Breast epithelium (tissue), 4 donors: ENCODE measurements around the gene LRIF1. TPM values are rescaled to one million over a fixed set of nuclear protein-coding genes. Genes with fewer than 3 reads are reported as not detected.

Experiments
- DNase-seq, 2 donors: peaks; one replicate each; pipeline ENCODE4 v3.0.0-alpha.2; 2019; ENCODE audit warnings: low spot score in 2 of 2
- H3K27ac ChIP-seq, 2 donors: fragments of 200-600 bp; sonication (generic) in 1 of 2; one replicate each; pipeline ENCODE4 v1.5.1; 2016 to 2019; ENCODE audit warnings: mild to moderate bottlenecking in 1 of 2
- H3K27me3 ChIP-seq, 2 donors: fragments of 200-600 bp; sonication (generic) in 1 of 2; one replicate each; pipeline versions ENCODE4 v1.5.1 to v1.6.0; 2017 to 2019; ENCODE audit warnings: control low read depth in 1 of 2, mild to moderate bottlenecking in 1 of 2
- H3K36me3 ChIP-seq: fragments of 200-600 bp; one replicate; pipeline ENCODE4 v1.5.1; 2019
- H3K4me1 ChIP-seq, 2 donors: fragments of 200-600 bp; sonication (generic); one replicate each; pipeline ENCODE4 v1.5.1; 2016 to 2019; ENCODE audit warnings: control low read depth in 1 of 2
- H3K4me3 ChIP-seq, 3 donors: fragments of 200-600 bp; sonication (generic); 1 replicate in 2 of 3; 2 replicates in 1 of 3; pipeline ENCODE4 v1.5.1; 2016 to 2019; ENCODE audit warnings: mild to moderate bottlenecking in 3 of 3, moderate library complexity in 2 of 3
- H3K9me3 ChIP-seq, 2 donors: fragments of 200-600 bp; sonication (generic) in 1 of 2; one replicate each; pipeline ENCODE4 v1.5.1; 2016 to 2019; ENCODE audit warnings: control low read depth in 1 of 2
- POLR2A ChIP-seq: fragments of 450-650 bp; IDR thresholded peaks from one replicate; pipeline ENCODE4 v1.6.1; 2016; ENCODE audit warnings: antibody characterized with exemption, mild to moderate bottlenecking, moderate library complexity
- POLR2AphosphoS5 ChIP-seq, 3 donors: sonication (generic); formaldehyde crosslinking; IDR thresholded peaks; one replicate each; pipeline ENCODE4 v1.6.1; 2017; ENCODE audit warnings: antibody characterized with exemption in 3 of 3
- intact Hi-C: fragments of 100-400 bp; cut with DNase I; formaldehyde crosslinking; loops from one replicate; pipeline ENCODE4 v1.15.1; 2023; ENCODE audit warnings: low total_unique reads
- total RNA-seq, 3 donors: library from RNA; depleted of rRNA; stranded (reverse); fragments of >200 nt; gene quantifications; one replicate each; pipeline ENCODE4 v1.1.0, GENCODE V29; 2016
- TF ChIP-seq, protein P1 (sequence below), 3 donors: fragments of 450-650 bp; IDR thresholded peaks; one replicate each; pipeline ENCODE4 v1.5.1; 2016 to 2017; ENCODE audit warnings: antibody characterized with exemption in 3 of 3, mild to moderate bottlenecking in 3 of 3, moderate library complexity in 3 of 3

LRIF1 gene
- total RNA-seq, 3 donors from 2014 or later = 9.5 to 17.0 (median 9.8) TPM

DNA sequence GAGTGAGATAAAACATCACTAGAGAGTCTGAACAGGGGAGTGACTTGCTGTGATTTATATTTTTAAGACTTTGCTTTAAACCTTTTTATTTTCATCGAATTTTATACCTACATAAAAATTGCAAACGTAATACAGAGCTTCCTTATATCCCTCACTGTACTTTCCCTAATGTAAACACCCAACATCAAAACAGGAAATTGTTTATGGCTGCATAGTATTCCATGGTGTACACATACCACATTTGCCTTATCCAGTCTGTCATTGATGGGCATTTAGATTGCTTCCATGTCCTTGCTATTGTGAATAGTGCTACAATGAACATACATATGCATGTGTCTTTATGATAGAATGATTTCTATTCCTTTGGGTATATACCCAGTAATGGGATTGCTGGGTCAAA lies 34.8 kb downstream of the LRIF1 start:
- H3K27me3 ChIP-seq = no peaks in the 10 kb centered on the region
- intact Hi-C loops = no loop called here
- no peak overlapping the region for H3K27ac ChIP-seq
- no peaks in the 10 kb centered on the region for H3K36me3 ChIP-seq
- H3K4me1 ChIP-seq = no peaks in the 10 kb centered on the region
- H3K4me3 ChIP-seq = no peak overlapping the region
- no peak for DNase-seq
- peaks cover 8 to 15% of the 10 kb centered on the region in 2 donors for H3K9me3 ChIP-seq
- TF ChIP-seq, protein P1, sequence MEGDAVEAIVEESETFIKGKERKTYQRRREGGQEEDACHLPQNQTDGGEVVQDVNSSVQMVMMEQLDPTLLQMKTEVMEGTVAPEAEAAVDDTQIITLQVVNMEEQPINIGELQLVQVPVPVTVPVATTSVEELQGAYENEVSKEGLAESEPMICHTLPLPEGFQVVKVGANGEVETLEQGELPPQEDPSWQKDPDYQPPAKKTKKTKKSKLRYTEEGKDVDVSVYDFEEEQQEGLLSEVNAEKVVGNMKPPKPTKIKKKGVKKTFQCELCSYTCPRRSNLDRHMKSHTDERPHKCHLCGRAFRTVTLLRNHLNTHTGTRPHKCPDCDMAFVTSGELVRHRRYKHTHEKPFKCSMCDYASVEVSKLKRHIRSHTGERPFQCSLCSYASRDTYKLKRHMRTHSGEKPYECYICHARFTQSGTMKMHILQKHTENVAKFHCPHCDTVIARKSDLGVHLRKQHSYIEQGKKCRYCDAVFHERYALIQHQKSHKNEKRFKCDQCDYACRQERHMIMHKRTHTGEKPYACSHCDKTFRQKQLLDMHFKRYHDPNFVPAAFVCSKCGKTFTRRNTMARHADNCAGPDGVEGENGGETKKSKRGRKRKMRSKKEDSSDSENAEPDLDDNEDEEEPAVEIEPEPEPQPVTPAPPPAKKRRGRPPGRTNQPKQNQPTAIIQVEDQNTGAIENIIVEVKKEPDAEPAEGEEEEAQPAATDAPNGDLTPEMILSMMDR (IDR thresholded peaks at IDR 0.05) = no peak
- no peak for TF ChIP-seq POLR2AphosphoS5 (IDR thresholded peaks at IDR 0.05)
- TF ChIP-seq POLR2A = no peak

DNA sequence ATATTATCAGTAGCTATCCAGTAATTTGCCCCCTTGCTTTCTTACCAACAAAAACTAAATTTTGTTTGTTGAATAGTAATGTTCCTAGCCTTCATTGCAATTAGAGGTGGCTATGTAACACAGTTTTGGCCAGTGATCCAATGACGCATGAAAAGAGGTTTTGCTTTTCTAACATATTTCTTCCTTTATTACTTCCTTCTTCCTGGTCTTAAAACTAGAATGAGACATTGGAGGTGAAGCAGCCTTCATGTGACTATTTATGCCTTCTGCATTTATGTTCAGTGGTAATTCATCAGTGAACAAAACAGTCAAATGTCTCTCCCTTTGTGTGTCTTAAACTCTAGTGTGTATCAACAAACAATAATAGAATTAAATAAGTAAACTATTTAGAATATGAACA lies 35.5 kb downstream of the LRIF1 start:
- intact Hi-C loops = no loop called here
- Histone ChIP-seq H3K27me3 (no peaks in the 10 kb centered on the region), H3K36me3 (no peaks in the 10 kb centered on the region), H3K4me1 (no peaks in the 10 kb centered on the region), H3K9me3 (peaks cover under 1 to 15% of the 10 kb centered on the region in 2 donors), H3K4me3 (no peak overlapping the region), H3K27ac (no peak overlapping the region)
- no peak for DNase-seq
- TF ChIP-seq POLR2AphosphoS5 (IDR thresholded peaks at IDR 0.05) = no peak
- no peak for TF ChIP-seq POLR2A
- TF ChIP-seq, protein P1 (IDR thresholded peaks at IDR 0.05) = no peak

DNA sequence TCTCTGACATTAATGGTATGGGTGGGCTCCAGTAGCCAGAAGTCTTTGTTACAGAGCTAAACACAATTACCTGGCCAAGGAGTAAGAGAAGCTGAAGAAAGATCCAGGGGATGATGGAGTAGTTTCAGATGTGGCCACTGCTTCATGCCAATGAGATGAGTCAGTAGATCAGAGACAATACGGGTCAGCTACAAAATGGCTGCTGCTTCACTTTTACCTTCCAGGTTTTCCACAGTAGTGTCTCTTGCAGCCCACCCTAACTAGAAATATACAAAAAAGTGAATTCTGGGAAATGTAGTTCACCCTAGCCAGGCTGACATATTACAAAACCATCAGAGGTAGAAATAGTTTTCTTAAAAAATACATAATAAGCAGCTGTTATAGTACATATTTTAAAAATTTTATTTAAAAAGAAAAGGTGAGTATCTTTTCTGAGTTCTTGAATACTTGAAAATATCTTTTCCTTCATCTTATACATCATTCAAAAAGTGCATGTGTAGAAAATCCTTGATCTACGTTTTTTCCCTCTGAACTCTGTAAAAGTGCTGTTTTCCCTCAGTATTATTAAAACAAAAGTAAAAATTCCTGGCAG lies 36.1 kb downstream of the LRIF1 start:
- Histone ChIP-seq H3K36me3 (no peaks in the 10 kb centered on the region), H3K27me3 (no peaks in the 10 kb centered on the region), H3K4me1 (no peaks in the 10 kb centered on the region), H3K27ac (no peak overlapping the region), H3K9me3 (peaks cover 0 to 15% of the 10 kb centered on the region in 2 donors), H3K4me3 (no peak overlapping the region)
- TF ChIP-seq POLR2AphosphoS5 (IDR thresholded peaks at IDR 0.05) = no peak
- TF ChIP-seq, protein P1 (IDR thresholded peaks at IDR 0.05) = no peak
- no peak for TF ChIP-seq POLR2A
- intact Hi-C loops = no loop called here
- no peak for DNase-seq

DNA sequence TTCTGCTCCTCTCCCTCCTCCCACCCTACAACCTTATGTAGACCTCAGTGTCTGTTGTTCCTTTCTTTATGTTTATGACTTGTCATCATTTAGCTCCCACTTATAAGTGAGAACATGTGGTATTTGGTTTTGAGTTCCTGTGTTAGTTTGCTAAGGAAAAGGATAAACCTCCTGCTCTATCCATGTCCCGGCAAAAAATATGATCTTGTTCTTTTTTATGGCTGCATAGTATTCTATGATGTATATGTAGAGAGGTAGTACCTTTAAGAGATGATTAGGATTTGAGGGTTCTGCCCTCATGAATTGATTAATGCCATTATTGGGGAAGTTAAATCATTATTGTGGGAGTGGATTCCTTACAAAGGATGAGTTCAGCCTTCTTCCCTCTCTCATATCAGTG lies 41.8 kb downstream of the LRIF1 start:
- H3K36me3 ChIP-seq = no peaks in the 10 kb centered on the region
- peaks cover 0 to 2% of the 10 kb centered on the region in 2 donors for H3K9me3 ChIP-seq
- intact Hi-C loops = no loop called here
- no peaks in the 10 kb centered on the region for H3K27me3 ChIP-seq
- no peaks in the 10 kb centered on the region for H3K4me1 ChIP-seq
- H3K27ac ChIP-seq = no peak overlapping the region
- H3K4me3 ChIP-seq = no peak overlapping the region
- TF ChIP-seq, protein P1 (IDR thresholded peaks at IDR 0.05) = no peak
- no peak for TF ChIP-seq POLR2A
- no peak for TF ChIP-seq POLR2AphosphoS5 (IDR thresholded peaks at IDR 0.05)
- no peak for DNase-seq

DNA sequence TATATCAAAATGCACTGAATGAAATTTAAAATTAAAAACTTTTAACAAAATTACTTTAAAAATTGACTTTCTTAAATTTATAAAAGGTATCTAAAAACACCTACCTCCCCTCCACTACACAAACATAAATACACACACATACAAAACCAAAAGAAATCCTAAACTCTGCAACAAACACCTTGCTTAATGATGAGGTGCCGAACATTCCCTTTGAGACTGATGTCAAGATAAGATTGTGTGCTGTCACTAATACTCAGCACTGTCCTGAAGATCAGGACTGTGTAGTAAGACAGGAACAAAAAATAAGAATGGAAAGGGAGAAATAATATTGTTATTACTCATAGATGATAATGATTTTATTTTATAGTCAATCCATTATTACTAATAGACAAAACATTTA lies 45.7 kb downstream of the LRIF1 start:
- Histone ChIP-seq H3K27ac (no peak overlapping the region), H3K4me3 (no peak overlapping the region), H3K27me3 (no peaks in the 10 kb centered on the region), H3K9me3 (no peaks in the 10 kb centered on the region), H3K36me3 (no peaks in the 10 kb centered on the region), H3K4me1 (no peaks in the 10 kb centered on the region)
- TF ChIP-seq POLR2A = no peak
- TF ChIP-seq, protein P1 (IDR thresholded peaks at IDR 0.05) = no peak
- no peak for DNase-seq
- intact Hi-C loops = no loop called here
